22Rv1 (cell line): ENCODE data around the gene HYDIN.

Source experiments
- ZFX ChIP-seq: fragments of 450-650 bp; IDR thresholded peaks from 2 replicates; pipeline ENCODE4 v1.6.1; 2017; ENCODE audit warnings: antibody characterized with exemption, borderline replicate concordance
- TF ChIP-seq, protein P1 (sequence below): fragments of 450-650 bp; IDR thresholded peaks from 2 replicates; pipeline ENCODE4 v1.5.1; 2017; ENCODE audit warnings: mild to moderate bottlenecking

DNA sequence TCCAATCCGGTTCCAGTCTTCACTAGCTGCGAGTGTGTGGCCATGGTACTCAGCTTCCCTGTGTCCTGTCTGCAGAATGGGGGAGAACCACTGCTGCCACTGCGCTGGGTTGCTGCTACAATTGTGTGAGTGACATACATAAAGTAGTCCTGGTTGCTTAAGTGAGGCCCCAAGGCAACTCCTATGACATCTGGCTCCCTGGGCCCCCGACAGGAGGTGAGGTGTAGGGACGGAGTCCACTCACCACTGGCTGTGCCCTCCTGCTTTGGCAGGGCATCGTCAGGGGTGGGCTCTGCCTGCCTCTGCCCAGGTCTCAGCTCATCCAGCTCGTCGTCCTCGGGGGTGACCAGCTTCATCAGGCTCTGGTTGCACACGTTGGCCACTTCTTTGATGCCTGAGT lies 450.0 kb downstream of the HYDIN start:
- TF ChIP-seq, protein P1, sequence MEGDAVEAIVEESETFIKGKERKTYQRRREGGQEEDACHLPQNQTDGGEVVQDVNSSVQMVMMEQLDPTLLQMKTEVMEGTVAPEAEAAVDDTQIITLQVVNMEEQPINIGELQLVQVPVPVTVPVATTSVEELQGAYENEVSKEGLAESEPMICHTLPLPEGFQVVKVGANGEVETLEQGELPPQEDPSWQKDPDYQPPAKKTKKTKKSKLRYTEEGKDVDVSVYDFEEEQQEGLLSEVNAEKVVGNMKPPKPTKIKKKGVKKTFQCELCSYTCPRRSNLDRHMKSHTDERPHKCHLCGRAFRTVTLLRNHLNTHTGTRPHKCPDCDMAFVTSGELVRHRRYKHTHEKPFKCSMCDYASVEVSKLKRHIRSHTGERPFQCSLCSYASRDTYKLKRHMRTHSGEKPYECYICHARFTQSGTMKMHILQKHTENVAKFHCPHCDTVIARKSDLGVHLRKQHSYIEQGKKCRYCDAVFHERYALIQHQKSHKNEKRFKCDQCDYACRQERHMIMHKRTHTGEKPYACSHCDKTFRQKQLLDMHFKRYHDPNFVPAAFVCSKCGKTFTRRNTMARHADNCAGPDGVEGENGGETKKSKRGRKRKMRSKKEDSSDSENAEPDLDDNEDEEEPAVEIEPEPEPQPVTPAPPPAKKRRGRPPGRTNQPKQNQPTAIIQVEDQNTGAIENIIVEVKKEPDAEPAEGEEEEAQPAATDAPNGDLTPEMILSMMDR: no peak
- TF ChIP-seq ZFX: no peak
